DND-41 (cell line): ENCODE data around the gene ASB5.

ENCODE experiments used
- ATAC-seq: fragments of 200-7000 bp; cut with Tn5 transposase; 3 replicates; pipeline ENCODE4 v1.9.1; 2021; ENCODE audit warnings: low read depth; ENCODE audit not compliant: insufficient read depth
- DNase-seq: peaks from one replicate; pipeline ENCODE4 v3.0.0-alpha.2; 2020
- H2AFZ ChIP-seq: 2 replicates; pipeline ENCODE4 v1.6.0; 2012; ENCODE audit warnings: low read depth, low read length
- H3K27ac ChIP-seq: 2 replicates; pipeline ENCODE4 v1.5.1; 2012; ENCODE audit warnings: low read length, inconsistent platforms
- H3K27me3 ChIP-seq: fragments of 200-600 bp; sonication (generic); 2 replicates; pipeline ENCODE4 v1.6.0; 2012; ENCODE audit warnings: low read length, mild to moderate bottlenecking, inconsistent platforms; ENCODE audit not compliant: insufficient read depth, poor library complexity
- H3K36me3 ChIP-seq: 2 replicates; pipeline ENCODE4 v1.5.1; 2012; ENCODE audit warnings: low read length, inconsistent platforms; ENCODE audit not compliant: insufficient read depth
- H3K4me1 ChIP-seq: 2 replicates; pipeline ENCODE4 v1.5.1; 2012; ENCODE audit warnings: mild to moderate bottlenecking, low read length; ENCODE audit not compliant: insufficient read depth
- H3K4me2 ChIP-seq: 2 replicates; pipeline ENCODE4 v1.6.0; 2012; ENCODE audit warnings: mild to moderate bottlenecking, moderate library complexity, low read length, inconsistent platforms; ENCODE audit not compliant: insufficient read depth
- H3K4me3 ChIP-seq, 2 experiments: fragments of 200-600 bp in 1 of 2; shearing (Covaris generic) in 1 of 2; 2 replicates each; pipeline ENCODE4 v1.5.1; 2012 to 2016; ENCODE audit warnings: inconsistent platforms in 2 of 2, low read length in 2 of 2, mild to moderate bottlenecking in 2 of 2, low read depth in 1 of 2, moderate library complexity in 1 of 2
- H3K79me2 ChIP-seq: 2 replicates; pipeline ENCODE4 v1.6.0; 2012; ENCODE audit warnings: low read length, inconsistent platforms; ENCODE audit not compliant: insufficient read depth
- H3K9ac ChIP-seq: 2 replicates; pipeline ENCODE4 v1.6.0; 2012; ENCODE audit warnings: low read depth, mild to moderate bottlenecking, inconsistent platforms, low read length, moderate library complexity
- H3K9me3 ChIP-seq: 2 replicates; pipeline ENCODE4 v1.5.1; 2012; ENCODE audit warnings: low read length, moderate library complexity, mild to moderate bottlenecking, inconsistent platforms; ENCODE audit not compliant: insufficient read depth, severe bottlenecking
- H4K20me1 ChIP-seq: 2 replicates; pipeline ENCODE4 v1.6.0; 2012; ENCODE audit warnings: low read length; ENCODE audit not compliant: insufficient read depth
- EZH2 ChIP-seq: IDR thresholded peaks from 3 replicates; pipeline ENCODE4 v1.6.1; 2012; ENCODE audit warnings: borderline replicate concordance, low read depth, mild to moderate bottlenecking, moderate library complexity, low read length, inconsistent platforms; ENCODE audit not compliant: severe bottlenecking
- TF ChIP-seq, protein P1 (sequence below): IDR thresholded peaks from 2 replicates; pipeline ENCODE4 v1.5.1; 2012; ENCODE audit warnings: borderline replicate concordance, low read length, moderate library complexity, mild to moderate bottlenecking; ENCODE audit not compliant: poor library complexity, severe bottlenecking; ENCODE audit errors: extremely low read depth

ASB5 gene

DNA sequence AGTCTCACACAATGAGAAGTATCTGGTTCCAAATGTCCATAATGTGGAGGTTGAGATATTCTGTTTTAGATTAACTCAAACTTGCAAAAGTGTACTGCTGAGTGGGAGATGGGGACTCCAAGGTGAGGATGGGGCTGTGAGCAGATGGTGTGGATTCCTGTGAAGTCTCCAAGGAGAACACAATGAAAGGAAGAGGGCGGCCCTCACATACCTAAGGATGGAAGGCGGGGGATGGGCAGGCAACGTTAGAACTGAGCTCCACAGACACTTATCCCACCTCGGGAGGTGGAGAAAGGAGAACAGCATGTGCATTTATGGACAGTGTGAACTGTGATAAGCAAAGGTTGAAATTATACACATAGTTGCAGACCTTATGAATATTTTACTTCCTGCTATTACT, 63.7 kb downstream of the ASB5 start:
- TF ChIP-seq, protein P1, sequence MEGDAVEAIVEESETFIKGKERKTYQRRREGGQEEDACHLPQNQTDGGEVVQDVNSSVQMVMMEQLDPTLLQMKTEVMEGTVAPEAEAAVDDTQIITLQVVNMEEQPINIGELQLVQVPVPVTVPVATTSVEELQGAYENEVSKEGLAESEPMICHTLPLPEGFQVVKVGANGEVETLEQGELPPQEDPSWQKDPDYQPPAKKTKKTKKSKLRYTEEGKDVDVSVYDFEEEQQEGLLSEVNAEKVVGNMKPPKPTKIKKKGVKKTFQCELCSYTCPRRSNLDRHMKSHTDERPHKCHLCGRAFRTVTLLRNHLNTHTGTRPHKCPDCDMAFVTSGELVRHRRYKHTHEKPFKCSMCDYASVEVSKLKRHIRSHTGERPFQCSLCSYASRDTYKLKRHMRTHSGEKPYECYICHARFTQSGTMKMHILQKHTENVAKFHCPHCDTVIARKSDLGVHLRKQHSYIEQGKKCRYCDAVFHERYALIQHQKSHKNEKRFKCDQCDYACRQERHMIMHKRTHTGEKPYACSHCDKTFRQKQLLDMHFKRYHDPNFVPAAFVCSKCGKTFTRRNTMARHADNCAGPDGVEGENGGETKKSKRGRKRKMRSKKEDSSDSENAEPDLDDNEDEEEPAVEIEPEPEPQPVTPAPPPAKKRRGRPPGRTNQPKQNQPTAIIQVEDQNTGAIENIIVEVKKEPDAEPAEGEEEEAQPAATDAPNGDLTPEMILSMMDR, result no peak
- no peak for TF ChIP-seq EZH2
- H3K27ac ChIP-seq, result no peak overlapping the region
- no peaks in the 10 kb centered on the region for H3K79me2 ChIP-seq
- no peak overlapping the region for H3K9ac ChIP-seq
- H3K36me3 ChIP-seq, result no peaks in the 10 kb centered on the region
- no peak overlapping the region for H3K4me2 ChIP-seq
- peaks cover 3% of the 10 kb centered on the region for H3K27me3 ChIP-seq
- no peak for DNase-seq
- H2AFZ ChIP-seq, result no peak overlapping the region
- no peak overlapping the region for H3K4me3 ChIP-seq
- no peak for ATAC-seq
- H3K4me1 ChIP-seq, result no peaks in the 10 kb centered on the region
- H3K9me3 ChIP-seq, result no peaks in the 10 kb centered on the region
- no peaks in the 10 kb centered on the region for H4K20me1 ChIP-seq

GRCh38 chr4:176198316-176198903, 70.6 kb downstream of the ASB5 start:
- no peak for ATAC-seq
- H3K27me3 ChIP-seq, result peaks cover 4% of the 10 kb centered on the region
- no peak for DNase-seq
- H3K79me2 ChIP-seq, result no peaks in the 10 kb centered on the region
- H3K9ac ChIP-seq, result no peak overlapping the region
- no peak overlapping the region for H2AFZ ChIP-seq
- no peak overlapping the region for H3K4me2 ChIP-seq
- H3K9me3 ChIP-seq, result no peaks in the 10 kb centered on the region
- no peak overlapping the region for H3K4me3 ChIP-seq
- TF ChIP-seq, protein P1, result no peak
- TF ChIP-seq EZH2, result no peak
- peaks cover 14% of the 10 kb centered on the region for H3K4me1 ChIP-seq
- no peaks in the 10 kb centered on the region for H3K36me3 ChIP-seq
- no peak overlapping the region for H3K27ac ChIP-seq
- no peaks in the 10 kb centered on the region for H4K20me1 ChIP-seq

DNA sequence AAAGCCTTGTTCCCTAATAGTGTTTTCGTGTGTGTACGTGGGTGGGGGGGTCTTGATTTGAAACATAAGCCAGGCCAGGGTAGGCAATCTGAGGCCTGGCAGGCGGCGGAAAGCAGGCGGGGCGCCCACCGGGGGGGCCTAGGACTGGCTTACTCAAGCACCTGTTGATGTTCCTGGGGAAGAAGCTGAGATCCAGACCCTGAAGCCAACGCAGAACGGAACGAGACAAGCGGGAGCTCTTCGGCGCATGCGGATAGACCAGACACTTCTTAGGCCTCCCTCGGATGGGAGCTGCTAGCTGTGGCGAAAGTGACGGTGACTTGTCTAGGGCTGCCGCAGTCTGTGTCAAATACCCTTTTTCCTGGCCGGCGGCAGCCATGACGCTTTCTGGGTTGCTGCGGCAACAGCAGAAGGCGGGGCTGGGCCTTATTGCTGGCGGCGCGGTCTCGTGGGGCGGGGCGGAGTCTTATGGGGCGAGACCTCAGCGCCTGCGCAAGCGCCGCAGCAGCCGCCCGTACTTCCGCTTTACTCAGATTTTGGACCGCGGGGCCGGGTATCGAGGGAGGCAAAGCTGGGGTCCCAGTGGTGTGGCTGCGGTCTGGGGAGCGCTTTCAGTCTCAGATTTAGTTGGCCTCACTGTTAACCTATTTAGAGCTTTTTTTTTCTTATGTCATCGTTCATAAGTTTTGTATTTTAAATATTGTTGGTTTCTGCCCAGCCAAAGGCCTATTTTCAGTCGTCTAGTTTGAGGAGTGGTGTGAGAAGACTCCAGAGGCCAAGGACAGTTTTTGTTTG, 73.6 kb downstream of the ASB5 start, which contains the start of gene SPATA4:
Gene SPATA4 (minus strand): TSS at position 402 of the 795 bp plus-strand sequence. CDS start 23 bp downstream, at position 379.
- H3K9me3 ChIP-seq, result no peaks in the 10 kb centered on the region
- no peaks in the 10 kb centered on the region for H3K36me3 ChIP-seq
- H3K4me3 ChIP-seq, result peak within 1 kb of the TSS; percentile 17 to 64; a peak in 3 of 4 replicates
- peak; percentile 92 for DNase-seq
- H3K27ac ChIP-seq, result peak within 1 kb of the TSS; percentile 43; the same call in 1 of the 2 replicates
- TF ChIP-seq, protein P1, result no peak
- TF ChIP-seq EZH2, result no peak
- H3K27me3 ChIP-seq, result peaks cover 18% of the 10 kb centered on the region
- H3K9ac ChIP-seq, result peak within 1 kb of the TSS; percentile 42
- peak within 1 kb of the TSS; percentile 88 for H2AFZ ChIP-seq
- peak; percentile 97 for ATAC-seq
- no peaks in the 10 kb centered on the region for H4K20me1 ChIP-seq
- peaks cover 14% of the 10 kb centered on the region for H3K4me1 ChIP-seq
- peak within 1 kb of the TSS; percentile 93 for H3K4me2 ChIP-seq
- no peaks in the 10 kb centered on the region for H3K79me2 ChIP-seq
